T-helper 22 cell (primary cell): Measurements from ENCODE around the gene DUSP23.

Experiments used
- DNase-seq: peaks from one replicate; pipeline ENCODE4 v3.0.0-alpha.2; 2020; ENCODE audit warnings: low read depth

DUSP23 gene

GRCh38 chr1:159828581-159829272, 48.0 kb downstream of the DUSP23 start:
- no peak for DNase-seq

DNA sequence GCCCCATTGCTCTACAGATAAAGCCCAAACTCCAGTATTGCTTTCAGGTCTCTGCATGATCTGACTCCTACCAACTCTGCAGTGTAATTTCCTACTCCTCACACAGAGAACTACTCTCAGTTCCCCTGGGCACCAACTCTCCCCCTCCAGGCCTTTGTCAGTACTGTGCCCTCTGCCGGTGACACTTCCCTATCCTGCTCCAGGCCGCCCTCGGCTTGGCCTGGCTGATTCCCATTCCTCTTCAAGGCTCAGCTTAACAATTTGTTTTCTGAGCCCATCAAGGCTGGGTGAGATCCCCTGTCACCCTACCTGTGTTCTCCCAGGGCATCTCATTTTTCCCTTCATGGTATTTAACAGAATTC, 48.5 kb downstream of the DUSP23 start:
- DNase-seq = no peak

- DNase-seq = no peak
These were observed 49.2 kb downstream of the DUSP23 start for GRCh38 chr1:159829822-159830465.

DNA sequence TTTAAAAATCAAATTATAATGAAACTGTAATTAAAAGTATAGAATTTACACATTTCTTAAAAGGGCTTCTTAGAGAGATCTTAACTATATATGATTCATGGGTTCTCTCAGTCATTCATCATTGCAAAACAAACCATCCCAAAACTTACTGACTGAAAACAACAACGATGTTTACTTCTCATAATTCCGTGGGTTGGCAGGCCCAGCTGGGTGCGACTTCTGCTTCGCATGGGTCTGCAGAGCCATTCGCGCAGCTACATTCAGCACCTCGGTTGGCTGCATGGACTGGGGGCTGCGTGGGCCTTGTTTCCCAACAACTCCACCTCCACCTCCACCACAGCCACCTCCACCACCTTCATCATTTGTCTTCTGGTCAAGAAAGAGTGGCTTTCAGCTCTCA, 50.0 kb downstream of the DUSP23 start:
- DNase-seq = no peak

DNA sequence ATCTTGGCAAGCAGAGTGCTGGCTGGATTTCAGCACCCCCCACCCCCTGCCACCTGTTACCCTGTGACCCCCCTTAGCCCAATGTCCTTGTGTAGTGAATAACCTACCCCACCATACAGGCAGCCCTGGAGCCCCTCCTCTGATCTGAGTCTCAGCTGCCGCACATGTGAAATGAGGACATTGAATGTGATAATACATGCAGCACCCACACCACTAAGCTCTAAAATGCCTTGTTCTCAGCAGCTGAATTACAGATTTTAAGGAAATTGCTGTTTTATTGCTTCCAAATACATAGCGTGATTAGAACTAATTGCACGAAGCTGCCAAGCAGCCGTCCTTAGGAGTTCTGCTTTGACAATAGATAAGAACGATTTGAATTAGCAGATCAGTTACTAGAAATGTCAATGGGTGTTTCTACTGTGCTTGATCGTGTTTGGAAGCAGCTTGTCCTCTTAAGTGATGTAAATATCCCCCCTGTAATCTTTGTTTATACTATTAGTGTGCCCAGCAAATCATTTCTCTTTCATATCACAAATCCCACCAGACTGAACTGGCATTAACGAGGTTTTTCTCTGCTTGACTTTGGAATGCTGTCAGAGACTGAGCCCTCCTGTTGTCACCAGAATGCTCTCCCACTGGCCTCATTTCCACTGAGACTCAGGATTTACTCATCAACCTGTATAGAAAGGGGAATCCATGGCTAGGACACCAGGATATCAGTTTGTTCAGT, 50.8 kb downstream of the DUSP23 start:
- DNase-seq = no peak
